OCI-M2 (cell line): ENCODE measurements around the gene DUSP8.

ENCODE experiments used
- DNase-seq: peaks from one replicate; lab custom pipeline; 2025; ENCODE audit not compliant: unreplicated experiment; lab: John Stamatoyannopoulos, UW

DUSP8 gene

DNA sequence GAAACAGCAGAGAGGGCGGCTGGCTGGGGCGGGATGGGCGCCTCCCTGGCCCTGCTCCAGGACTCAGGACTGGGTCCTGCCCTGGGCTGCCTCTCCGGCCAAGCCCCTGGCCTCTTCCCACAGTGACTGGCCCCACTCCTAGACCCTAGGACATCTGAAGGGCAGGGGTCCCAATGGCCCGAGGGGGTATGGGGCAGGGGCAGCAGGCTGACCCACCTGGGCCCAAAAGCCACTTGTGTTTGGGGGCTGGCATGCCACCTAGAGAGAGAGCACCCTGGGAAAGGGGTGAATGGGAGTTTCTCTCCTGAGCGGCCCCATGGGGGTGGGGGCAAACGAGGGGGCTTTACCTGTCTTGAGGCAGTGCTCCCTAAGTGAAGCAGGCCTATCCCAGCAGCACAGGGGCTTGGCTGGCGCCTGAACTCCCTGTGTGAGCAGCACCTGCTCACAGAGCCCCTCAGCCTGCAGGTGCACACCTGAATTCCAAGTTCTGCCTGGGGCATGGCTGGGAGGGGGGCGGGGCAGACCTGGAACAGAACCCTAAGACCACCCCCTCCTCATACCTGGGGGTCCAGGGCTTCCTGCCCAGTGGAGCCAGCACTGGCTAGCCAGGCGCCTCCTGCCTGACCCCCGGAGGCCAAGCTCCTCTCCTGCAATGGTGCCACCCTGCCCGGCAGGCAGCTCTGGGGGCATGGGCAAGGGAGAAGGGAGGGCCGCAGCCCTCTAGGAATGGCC is 16.9 kb downstream of the DUSP8 start:
- no peak for DNase-seq

DNA sequence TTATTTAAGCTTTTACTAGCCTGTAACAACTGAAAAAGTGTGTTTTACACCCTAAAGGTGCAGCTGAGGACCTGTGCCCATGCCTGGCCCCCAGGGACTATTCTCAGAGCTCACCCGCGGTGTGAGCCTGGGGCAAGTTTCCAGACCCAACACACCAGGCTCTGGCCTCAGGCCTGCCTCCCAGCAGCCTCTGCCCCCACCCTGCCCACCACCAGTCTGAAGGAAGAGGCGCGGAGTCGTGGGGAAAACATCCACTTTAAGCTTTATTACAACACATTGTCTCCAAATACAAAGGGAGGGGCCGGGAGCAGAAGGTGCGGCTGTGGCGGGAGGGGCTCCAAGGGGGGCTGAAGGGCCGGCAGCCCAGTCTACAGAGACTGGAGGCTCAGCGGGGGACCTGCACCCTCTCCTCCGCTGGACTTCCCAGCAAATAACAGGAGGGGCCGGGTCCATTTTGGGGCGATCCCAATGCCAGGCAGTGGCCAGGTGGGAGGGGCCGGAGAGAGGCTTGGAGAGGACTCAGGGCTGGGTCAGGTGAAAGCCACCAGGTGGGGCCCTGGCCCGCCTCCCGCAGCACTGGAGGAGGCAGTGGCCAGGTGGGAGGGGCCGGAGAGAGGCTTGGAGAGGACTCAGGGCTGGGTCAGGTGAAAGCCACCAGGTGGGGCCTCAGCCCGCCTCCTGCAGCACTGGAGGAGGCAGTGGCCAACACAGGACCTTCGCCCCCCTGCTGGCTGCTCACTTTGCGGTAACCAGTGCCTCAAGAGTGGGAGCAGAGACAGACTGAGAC is 18.1 kb downstream of the DUSP8 start:
- DNase-seq, result no peak

DNA sequence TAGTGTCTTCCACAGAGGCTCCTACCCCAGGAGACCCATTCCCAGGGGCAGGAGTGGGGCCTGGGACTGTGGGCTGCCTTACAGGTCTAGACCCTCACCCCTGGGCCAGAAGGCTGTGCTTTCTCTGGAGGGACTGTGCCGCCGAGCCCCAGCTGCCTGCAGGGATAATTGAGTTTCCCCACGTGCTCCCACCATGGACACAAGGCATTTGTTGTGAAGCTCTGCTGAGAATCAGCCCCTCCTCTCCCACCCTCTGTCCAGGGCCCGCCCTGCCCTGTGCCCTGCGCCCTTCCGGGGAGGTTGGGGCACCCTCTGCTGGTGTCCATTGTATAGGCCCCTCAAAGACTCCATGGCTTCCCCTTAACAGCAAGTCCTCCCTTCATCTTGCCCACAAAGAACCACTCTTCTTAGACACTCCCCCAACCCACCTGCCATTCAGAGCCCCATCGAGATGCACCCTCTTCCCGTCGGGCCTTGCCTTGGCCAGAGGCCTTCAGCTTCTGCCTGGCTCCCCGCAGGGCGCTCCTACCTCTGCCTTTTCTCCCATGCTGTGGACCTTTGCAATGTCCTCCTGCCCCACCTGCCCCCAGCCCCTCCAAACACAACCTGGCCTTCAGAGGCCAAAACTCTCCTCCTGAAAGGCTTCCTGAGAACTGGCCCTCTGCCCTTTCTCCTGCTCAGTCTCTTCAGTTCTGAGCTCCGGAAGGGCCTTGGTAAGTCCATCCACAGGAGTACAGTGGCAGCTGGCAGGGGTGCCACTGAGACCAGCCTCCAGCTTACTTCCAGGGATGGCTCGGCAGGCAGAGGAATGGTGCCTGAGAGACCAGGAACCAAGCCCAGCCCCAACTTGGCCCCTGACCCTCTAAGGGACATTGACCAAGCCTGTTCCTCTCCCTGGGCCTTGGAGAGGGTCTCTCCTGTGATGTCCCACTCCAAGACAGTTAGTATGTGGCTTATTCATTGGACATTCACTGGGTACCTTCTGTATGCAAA is 22.4 kb downstream of the DUSP8 start:
- no peak for DNase-seq

DNA sequence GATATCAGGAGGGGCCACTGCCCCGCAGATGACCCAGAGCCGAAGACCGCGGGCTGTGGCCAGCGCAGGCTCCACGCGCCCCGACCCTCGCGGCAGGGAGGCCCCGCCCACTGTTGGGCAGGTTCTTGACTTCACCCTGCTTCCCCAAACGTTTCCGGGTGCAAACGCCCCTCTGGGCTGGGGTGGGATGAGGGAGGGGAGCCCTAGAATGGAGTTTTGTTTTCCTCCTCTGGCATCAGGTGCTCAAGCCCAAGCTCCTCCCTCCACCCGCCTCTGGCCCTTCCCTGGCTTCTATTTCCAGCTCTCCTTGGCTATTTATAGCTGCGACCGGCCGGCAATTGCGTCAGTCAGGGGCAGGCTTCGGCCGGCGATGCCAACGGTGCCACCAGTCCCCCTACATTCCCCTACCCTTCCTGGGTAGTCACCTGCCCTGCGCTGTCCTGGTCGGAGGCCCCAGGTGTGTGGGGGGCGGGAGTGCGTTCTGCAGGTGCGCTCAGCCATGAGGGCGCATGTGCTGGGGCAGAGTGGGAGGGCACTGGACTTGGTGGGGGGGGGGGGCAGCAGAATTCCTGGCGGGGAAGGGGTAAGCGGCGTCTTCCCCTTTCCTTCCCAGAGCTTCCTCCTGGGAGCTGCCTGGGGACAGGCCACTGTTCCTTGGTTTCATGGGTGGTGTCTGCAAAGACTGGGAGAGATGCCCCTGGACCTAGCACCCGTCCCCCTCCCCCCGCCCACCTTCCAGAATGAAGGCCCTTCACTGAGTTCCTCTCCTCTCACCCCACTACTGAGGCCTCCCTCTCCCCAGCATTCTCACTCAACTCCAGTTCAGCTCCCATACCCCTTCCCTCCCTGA is 23.6 kb downstream of the DUSP8 start:
- no peak for DNase-seq

DNA sequence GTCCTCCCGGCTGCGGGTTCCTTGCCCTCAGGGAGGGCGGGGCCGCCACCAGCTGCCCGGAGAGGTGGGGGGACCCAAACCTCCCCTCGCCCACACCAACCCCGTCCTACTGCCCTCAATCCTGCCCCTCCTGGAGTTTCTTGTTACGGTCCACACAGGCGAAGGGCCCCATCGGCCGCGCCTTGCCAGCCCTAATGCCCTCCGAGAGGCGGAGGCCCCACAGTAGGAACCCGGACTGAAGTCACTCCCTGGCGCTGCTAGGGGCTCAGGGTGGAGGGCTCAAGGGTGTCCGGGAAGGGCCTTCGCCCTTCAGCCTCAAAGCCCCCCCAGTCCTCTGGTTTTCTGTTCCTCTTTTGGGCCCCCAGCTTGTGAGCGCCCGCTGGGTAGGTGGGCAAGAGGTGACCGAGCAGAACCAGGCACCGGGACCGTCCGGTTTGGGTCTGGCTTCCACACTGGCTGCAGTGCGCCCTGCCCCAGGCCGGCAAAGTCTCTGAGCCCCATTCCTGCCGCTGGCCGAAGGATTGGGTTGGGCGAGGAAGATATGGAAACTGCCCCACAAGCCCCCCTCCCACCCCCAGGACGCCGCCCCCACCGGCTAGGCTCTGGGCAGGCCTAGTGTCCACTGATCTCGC is 24.5 kb downstream of the DUSP8 start:
- DNase-seq, result no peak

DNA sequence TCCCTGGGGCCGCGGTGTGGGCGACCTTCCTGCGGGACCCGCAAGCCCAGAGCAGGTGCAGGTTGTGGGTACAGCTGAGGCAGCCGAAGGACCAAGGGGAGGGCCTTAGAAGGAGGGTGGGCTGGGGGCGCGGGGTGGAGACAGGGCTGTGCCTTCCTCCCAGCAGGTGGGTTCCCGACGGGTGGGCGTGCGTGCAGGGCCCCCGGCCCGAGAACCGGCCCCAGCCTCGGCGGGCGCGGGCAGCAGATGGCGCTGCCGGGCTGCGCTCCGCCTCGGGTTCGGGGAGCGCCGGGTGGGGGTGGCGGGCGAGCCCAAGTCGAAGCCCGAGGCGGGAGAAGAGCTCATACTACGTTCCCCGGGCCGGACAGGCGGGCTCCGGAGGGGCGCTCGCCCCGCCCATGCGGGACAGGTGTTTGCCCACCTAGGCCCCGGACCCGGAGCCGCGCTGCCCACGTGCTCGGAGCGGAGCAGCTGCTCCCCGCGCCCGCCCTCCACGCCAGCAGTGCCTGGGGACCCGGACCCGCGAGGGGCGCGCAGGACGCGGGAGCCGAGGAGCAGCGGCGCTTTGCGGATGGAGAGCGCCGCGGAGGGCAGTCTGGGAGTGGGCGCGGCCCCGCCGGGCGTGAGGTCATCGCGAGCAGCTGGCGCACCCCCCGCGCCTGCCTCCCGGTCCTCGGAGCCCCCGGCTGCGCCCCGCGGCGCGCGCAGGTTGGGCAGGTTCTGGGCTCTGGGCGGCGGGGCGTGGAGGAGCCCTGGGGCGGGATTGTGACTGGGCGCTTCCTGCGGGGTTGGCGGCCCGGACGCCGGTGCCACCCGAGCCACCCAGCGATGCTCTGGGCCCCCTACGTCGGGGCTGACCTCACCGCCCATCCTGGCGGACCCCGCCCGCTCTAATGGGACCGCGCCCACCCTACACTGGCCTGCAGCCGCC is 25.3 kb downstream of the DUSP8 start:
- no peak for DNase-seq

DNA sequence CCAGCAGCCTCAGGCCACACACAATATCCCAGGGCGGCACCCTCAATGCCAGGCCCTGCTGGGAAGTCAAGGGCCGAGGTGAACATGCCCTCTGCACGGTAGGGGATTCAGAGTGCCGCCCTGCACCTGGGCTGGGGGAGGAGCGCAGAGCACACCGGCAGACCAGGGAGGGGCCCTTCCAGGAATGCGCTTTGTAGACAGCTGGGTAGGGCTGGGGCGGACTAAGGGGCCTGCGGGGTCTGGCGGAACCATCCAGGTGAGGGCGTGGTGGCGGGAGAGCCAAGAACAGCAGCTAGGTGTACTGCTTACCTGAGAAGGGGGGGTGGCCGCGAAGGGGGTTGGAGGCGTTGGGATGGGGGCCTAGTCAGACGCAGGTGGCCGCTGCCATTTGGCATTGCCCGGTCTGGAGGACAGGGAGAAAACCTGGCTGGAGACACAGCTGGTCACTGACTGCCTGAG is 26.0 kb downstream of the DUSP8 start:
- DNase-seq, result no peak

DNA sequence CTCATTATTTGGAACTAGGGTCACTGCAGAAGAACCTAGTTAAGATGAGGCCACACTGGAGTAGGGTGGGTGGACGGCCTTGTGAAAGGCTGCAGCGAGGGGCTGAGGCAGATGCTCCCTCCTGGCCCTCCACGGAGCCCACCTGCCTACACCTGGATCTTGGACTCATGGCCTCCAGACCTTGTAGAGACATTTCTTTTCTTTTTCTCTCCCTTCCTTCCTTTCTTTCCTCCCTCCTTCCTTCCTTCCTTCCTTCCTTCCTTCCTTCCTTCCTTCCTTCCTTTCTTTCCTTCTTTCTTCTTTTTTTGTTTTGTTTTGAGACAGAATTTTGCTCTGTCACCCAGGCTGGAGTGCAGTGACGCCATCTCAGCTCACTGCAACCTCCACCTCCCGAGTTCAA is 26.6 kb downstream of the DUSP8 start:
- no peak for DNase-seq

DNA sequence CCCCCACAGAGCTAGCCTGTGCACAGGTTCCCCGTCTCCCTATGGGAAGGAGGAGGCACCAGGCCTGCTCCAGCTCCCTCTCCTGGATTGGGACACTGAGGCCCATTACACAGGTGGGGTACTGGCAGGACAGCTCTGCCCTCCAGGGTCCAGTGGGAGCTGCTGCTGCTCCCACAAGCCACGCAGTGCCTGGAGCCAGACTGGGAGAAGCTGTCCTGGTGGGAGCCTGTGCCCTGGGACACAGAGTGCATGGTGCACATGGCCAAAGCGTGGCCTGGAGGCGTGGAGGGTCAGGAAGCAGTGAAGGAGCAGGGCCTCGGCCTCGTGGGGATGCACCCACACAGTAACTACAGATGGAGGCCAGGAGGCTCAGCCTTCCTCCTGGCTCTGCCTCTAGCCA is 27.5 kb downstream of the DUSP8 start:
- no peak for DNase-seq

DNA sequence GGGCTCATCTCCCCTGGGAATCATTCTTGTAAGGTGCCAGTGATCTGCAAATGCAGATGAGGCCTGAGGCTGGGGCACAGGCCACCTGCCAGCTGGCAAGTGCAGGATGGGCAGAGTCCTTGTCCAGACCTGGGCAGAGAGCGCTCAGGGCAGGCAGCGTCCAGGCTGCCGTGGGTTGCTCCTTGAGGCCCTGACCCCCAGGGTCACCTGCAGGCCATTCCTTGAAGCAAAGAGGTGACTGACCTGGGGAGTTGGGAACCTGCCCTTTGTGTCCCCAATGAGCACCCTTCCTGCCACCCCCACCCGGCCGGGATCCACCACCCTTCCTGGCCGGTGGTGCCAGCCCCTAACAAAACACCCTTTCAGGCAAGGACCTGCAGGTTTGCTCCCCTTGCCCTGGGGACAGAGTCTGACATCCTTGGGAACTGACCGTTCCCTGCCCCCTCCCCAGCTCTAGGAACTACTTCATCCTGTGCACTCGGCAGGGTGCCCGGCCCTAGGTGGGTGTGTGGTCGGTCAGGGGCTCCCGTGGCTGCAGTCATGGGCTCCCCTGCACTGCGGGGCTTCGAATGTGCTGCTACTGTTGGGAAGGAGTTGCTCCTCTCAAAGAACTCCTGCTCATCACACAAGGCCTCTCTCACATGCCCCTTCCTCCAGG is 28.3 kb downstream of the DUSP8 start:
- DNase-seq, result no peak

DNA sequence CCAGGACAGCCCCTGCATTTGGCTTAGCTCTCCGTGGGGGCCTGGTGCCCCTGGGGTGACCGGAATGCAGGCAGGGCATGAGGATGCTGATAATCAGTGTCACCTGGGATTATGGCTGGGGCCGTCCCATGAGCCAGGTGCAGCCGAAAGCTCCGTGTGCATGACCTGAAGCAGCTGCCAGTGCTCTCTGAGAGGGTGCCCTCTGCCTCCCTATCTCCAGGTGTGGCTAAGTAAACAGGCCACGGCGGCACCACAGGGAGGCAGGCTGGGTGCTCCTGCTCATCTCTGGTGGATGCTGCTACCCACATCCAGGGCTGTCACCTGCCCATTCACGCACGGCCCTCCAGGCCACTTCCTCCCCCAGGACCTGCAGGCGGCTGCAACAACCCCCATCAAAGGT is 29.8 kb downstream of the DUSP8 start:
- DNase-seq, result no peak

DNA sequence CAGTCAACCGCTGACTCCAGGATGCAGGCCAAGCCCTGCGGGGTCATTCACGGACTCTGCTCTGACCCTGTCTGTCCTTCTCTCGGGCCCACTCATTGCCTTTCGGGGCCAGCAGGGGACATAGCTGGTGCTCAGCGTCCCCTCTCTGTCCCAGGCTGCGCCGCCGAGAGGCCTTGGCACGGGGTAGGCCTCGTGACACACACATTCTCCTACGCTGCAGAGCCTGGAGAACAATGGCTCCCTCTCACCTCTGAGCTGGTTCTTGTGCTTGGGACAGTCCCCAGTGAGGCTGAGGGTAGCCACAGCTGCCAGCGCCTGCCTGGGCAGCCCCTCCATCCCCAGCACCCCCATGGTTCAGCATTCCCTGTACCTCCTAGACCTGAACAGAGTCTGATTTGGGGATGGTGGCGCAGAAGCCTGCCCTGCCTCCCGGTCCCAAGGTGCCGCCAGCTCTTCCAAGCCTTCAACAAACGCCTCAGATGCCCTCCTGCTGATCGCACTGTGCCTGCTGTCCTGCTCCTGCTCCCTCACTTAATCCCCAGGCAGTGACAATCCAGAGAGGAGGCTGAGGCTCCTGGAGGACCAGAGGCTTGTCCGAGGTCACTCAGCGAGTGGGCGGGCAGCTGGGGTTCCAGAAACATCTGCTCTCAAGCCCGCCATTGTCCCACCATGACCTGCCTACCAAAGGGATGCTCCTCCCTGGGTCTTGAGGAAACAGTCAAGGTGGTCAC is 30.4 kb downstream of the DUSP8 start:
- no peak for DNase-seq

DNA sequence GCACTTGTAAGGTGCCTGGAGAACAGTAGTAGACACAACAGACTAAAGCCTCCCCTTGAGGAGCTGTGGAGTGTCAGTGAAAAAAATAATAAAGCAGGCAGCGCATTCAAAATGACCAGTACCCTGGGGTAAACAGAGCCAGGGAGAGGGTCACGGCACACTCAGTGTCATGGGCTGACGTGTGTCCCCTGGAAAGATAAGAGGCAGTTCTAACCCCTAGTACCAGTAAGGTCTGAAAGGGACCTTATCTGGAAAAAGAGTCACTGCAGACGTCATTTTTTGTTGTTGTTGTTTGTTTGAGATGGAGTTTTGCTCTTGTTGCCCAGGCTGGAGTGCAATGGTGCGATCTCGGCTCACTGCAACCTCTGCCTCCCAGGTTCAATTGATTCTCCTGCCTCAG is 32.0 kb downstream of the DUSP8 start:
- DNase-seq, result no peak

DNA sequence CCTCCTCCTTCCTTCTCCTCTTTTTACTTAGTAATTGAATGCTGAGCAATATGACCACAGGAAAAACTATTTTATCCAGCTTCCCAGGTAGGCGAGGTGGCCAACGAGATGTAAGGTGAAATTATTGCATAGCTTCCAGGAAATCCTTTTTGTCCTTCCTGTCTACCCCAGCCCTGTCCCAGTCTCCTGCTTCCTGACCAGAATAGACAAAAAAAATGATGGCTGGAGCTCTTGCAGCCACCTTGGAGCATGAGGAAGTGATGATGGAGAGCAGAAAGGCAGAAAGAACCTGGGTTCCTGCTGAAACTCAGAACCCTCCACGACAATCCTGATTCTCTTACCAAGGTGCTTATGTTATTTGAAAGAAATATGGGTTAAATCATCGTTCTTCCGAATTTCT is 33.9 kb downstream of the DUSP8 start:
- DNase-seq, result no peak

DNA sequence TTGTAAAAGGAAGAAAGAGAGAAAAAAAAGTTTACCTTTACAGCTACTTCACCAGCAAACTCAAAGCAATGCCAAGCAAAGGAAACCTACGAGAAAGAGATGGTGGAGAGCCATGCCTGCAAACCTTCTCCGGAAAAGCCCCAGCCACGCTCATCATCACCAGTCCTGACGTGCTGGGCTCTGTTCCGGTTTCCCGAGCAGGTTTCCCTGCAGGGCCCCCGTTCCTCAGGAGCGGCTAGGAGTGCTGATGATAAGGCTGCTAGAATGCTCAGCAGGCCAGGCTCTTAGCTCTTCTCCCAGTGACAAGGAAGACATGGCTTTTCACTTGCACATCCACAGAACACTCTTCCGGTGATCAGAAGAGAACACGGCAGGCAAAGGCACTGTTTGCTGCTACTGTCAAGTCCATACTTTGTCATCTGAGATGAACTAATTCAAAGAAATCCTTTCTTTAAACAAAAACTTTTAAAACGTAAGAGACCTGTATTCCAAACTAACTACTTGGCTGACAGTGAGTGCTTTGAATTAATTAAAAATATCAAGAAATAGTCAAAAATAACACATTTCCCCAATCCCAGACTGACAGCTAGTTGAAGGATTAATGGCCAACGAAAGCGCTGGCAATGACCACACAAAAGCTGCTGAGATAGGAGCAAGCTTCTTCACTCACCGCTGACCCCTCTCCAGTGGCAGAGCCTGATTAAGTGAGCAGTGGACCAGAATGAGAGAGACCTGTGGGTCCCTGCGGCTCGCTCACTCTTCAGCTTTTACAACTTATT is 35.8 kb downstream of the DUSP8 start:
- no peak for DNase-seq

DNA sequence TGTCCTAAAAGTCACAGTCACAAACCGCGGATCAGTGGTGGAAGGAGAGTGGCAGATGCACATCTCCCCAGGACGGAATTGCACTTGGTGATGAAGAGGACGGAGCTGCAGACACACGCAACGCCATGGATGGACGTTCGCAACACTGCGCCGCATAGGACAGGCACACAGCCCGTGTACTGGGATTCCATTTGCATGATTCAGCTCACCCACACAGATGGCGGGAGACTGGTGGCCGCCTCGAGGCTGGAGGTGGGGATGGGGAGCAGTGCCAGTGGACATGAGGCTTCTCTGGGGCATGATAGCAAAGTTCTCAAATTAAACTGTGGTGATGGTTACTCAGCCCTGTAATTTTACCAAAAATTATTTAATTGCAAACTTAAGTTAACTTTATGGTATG is 37.4 kb downstream of the DUSP8 start:
- DNase-seq, result no peak

DNA sequence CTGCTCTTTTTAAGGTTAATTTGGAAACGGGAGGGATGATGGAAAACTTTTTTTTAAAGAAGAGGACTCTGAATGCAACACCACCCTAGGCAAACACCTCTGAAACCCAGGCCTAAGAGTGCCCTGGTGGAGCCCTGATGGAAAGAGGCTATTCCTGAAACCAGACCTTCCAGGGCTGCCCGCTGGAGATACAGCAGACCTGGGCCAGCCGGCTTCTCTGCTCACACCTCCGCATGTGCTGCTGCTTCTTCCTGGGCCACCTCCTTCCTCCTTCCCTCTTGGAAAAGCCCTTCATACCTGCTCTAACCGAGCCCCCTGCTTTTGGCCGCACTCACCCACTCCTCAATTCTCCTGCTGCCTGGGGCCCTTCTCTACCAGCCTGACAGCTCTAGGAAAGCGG is 37.9 kb downstream of the DUSP8 start:
- no peak for DNase-seq
